BLaER1 (cell line): Measurements from ENCODE around the gene AARS1.
"Not testable (repeated sequence)": the region's sequence is repeated elsewhere in the genome, so short reads cannot be mapped to it uniquely, and the experiment has no call there.

Experiments used
- H3K27ac ChIP-seq: shearing (Covaris generic); formaldehyde crosslinking; 2 replicates; pipeline ENCODE4 v1.8.1; 2022
- H3K27me3 ChIP-seq: shearing (Covaris generic); formaldehyde crosslinking; 2 replicates; pipeline ENCODE4 v1.8.1; 2022
- H3K36me3 ChIP-seq: shearing (Covaris generic); formaldehyde crosslinking; 2 replicates; pipeline ENCODE4 v1.8.1; 2022
- H3K4me1 ChIP-seq: shearing (Covaris generic); formaldehyde crosslinking; 2 replicates; pipeline ENCODE4 v1.8.1; 2022
- H3K4me2 ChIP-seq: shearing (Covaris generic); formaldehyde crosslinking; 2 replicates; pipeline ENCODE4 v1.8.1; 2022
- H3K4me3 ChIP-seq: shearing (Covaris generic); formaldehyde crosslinking; 2 replicates; pipeline ENCODE4 v1.8.1; 2022
- H3K9ac ChIP-seq: shearing (Covaris generic); formaldehyde crosslinking; 2 replicates; pipeline ENCODE4 v1.8.1; 2022
- H3K9me3 ChIP-seq: shearing (Covaris generic); formaldehyde crosslinking; 2 replicates; pipeline ENCODE4 v1.8.1; 2022
- H4K20me1 ChIP-seq: shearing (Covaris generic); formaldehyde crosslinking; 2 replicates; pipeline ENCODE4 v1.8.1; 2022

The AARS1 gene

DNA sequence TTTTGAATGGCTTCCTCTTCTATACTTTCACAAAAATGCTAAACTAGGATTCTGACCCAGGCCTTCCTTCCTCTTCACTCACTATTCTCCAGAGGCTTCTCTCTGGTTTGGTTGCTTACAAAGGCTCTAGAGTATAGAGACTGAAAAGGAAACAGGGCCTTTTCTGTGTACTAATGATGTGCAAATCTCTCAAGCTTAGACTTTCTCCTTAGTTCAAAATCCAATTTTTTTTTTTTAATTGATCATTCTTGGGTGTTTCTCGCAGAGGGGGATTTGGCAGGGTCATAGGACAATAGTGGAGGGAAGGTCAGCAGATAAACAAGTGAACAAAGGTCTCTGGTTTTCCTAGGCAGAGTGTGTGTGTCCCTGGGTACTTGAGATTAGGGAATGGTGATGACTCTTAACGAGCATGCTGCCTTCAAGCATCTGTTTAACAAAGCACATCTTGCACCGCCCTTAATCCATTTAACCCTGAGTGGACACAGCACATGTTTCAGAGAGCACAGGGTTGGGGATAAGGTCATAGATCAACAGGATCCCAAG lies 65.3 kb downstream of the AARS1 start:
- not testable (repeated sequence) for H3K4me3 ChIP-seq, H3K9ac ChIP-seq, H4K20me1 ChIP-seq, H3K9me3 ChIP-seq, H3K27me3 ChIP-seq
- 0 out of 2 replicates have a peak overlapping the region, but pooled peaks have one; percentile 30 for H3K27ac ChIP-seq
- peaks cover 39% of the 10 kb centered on the region for H3K36me3 ChIP-seq
- peaks cover 13% of the 10 kb centered on the region for H3K4me1 ChIP-seq
- peak overlapping the region; percentile 54 for H3K4me2 ChIP-seq

DNA sequence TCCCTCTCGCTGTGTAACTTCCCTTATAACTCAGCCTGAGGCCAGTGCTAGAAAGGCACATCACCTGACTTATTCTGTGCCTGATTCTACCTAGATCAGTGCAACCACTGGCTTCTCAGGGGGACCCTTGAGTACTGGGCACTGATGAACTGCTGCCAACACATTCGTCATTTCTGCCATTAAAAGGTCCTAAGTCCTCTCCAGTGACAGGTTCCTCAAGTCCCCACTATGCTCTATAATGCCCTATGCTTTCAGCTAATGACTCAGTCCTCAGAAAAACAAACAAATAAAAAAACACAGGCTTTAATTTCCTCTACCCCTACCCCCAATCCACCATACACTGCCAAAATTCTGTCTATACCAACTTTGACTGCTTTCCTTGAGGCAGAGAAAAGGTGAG lies 66.1 kb downstream of the AARS1 start:
- Histone ChIP-seq H3K4me2 (peak overlapping the region; percentile 54), H3K36me3 (peaks cover 36% of the 10 kb centered on the region), H3K4me1 (peaks cover 13% of the 10 kb centered on the region), H3K27ac (peak overlapping the region; percentile 55; the same call in 1 of the 2 replicates)
- H3K4me3 ChIP-seq, H3K9me3 ChIP-seq, H4K20me1 ChIP-seq, H3K9ac ChIP-seq, H3K27me3 ChIP-seq: not testable (repeated sequence)

GRCh38 chr16:70222574-70222973 lies 66.7 kb downstream of the AARS1 start:
- H3K27me3 ChIP-seq, H3K4me3 ChIP-seq, H3K9ac ChIP-seq, H3K27ac ChIP-seq, H4K20me1 ChIP-seq, H3K9me3 ChIP-seq: not testable (repeated sequence)
- Histone ChIP-seq H3K36me3 (peaks cover 36% of the 10 kb centered on the region), H3K4me2 (peak overlapping the region; percentile 28), H3K4me1 (peaks cover 13% of the 10 kb centered on the region)

DNA sequence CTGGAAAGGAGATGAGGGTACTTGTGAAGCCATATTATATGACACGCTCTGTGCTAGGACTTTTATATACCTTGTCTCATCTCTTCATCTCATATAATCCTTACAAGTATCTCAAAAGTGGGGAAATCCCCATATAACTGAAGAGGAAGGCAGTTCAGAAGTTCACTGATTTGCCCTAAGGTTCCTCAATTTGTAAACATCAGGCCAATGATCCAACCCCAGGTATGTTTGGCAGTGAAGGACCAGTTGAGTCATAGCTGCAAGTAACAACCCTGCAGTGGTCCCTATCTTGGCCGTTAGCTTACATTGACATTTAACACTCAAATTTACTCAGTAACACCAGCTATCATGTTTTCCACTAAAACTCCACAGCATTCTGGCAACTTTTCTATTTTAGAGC lies 70.7 kb downstream of the AARS1 start:
- H3K4me2 ChIP-seq, H3K27ac ChIP-seq, H3K9me3 ChIP-seq, H4K20me1 ChIP-seq, H3K9ac ChIP-seq, H3K27me3 ChIP-seq, H3K4me3 ChIP-seq: not testable (repeated sequence)
- Histone ChIP-seq H3K4me1 (peaks cover 12% of the 10 kb centered on the region), H3K36me3 (peaks cover 34% of the 10 kb centered on the region)

- H3K4me2 ChIP-seq, H4K20me1 ChIP-seq, H3K9ac ChIP-seq, H3K9me3 ChIP-seq, H3K4me1 ChIP-seq, H3K27me3 ChIP-seq, H3K27ac ChIP-seq, H3K4me3 ChIP-seq: not testable (repeated sequence)
- peaks cover 35% of the 10 kb centered on the region for H3K36me3 ChIP-seq
Observed at GRCh38 chr16:70206382-70206781, 82.9 kb downstream of the AARS1 start.

DNA sequence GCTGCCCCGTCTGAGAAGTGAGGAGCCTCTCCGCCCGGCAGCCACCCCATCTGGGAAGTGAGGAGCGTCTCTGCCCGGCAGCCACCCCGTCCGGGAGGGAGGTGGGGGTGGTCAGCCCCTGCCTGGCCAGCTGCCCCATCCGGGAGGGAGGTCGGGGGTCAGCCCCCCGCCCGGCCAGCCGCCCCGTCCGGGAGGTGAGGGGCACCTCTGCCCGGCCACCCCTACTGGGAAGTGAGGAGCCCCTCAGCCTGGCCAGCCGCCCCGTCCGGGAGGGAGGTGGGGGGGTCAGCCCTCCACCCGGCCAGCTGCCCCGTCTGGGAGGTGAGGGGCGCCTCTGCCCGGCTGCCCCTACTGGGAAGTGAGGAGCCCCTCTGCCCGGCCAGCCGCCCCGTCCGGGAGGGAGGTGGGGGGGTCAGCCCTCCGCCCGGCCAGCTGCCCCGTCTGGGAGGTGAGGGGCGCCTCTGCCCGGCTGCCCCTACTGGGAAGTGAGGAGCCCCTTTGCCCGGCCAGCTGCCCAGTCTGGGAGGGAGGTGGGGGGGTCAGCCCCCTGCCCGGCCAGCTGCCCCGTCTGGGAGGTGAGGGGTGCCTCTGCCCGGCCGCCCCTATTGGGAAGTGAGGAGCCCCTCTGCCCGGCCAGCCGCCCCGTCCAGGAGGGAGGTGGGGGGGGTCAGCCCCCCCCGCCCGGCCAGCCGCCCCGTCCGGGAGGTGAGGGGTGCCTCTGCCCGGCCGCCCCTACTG lies 84.5 kb downstream of the AARS1 start:
- H4K20me1 ChIP-seq = not testable (repeated sequence)

DNA sequence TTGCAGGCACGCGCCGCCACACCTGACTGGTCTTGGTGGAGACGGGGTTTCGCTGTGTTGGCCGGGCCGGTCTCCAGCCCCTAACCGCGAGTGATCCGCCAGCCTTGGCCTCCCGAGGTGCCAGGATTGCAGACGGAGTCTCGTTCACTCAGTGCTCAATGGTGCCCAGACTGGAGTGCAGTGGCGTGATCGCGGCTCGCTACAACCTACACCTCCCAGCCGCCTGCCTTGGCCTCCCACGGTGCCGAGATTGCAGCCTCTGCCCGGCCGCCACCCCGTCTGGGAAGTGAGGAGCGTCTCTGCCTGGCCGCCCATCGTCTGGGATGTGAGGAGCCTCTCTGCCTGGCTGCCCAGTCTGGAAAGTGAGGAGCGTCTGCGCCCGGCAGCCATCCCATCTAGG lies 85.3 kb downstream of the AARS1 start:
- peaks cover 27% of the 10 kb centered on the region for H3K36me3 ChIP-seq
- not testable (repeated sequence) for H3K9ac ChIP-seq, H3K4me3 ChIP-seq, H4K20me1 ChIP-seq, H3K4me2 ChIP-seq, H3K4me1 ChIP-seq, H3K9me3 ChIP-seq, H3K27me3 ChIP-seq, H3K27ac ChIP-seq

More for the DNA sequence above, 84.5 kb downstream of the AARS1 start:
- peaks cover 29% of the 10 kb centered on the region for H3K36me3 ChIP-seq
- not testable (repeated sequence) for H3K4me2 ChIP-seq, H3K9ac ChIP-seq, H3K27ac ChIP-seq, H3K27me3 ChIP-seq, H3K4me1 ChIP-seq, H3K4me3 ChIP-seq, H3K9me3 ChIP-seq

- not testable (repeated sequence) for H3K4me1 ChIP-seq, H3K9ac ChIP-seq, H3K27me3 ChIP-seq, H3K9me3 ChIP-seq, H3K4me2 ChIP-seq, H3K4me3 ChIP-seq, H4K20me1 ChIP-seq, H3K27ac ChIP-seq
- H3K36me3 ChIP-seq = peaks cover 23% of the 10 kb centered on the region
Observed at GRCh38 chr16:70203508-70203907, 85.8 kb downstream of the AARS1 start.
